HFFc6 (cell line): ENCODE results near the gene ENG. TPM values are rescaled to one million over a fixed set of nuclear protein-coding genes. Genes with fewer than 3 reads are reported as not detected.

Experiments
- DNase-seq: peaks from one replicate; pipeline ENCODE4 v3.0.0-alpha.2; 2018
- H3K27ac Mint-ChIP-seq: 2 replicates; pipeline ENCODE4 v1.8.0; 2020; ENCODE audit warnings: mild to moderate bottlenecking, mixed read lengths
- H3K27me3 Mint-ChIP-seq: 2 replicates; pipeline ENCODE4 v1.8.0; 2021; ENCODE audit warnings: mild to moderate bottlenecking, moderate library complexity, mixed read lengths; ENCODE audit not compliant: insufficient read depth
- H3K36me3 Mint-ChIP-seq: 2 replicates; pipeline ENCODE4 v1.8.0; 2021; ENCODE audit warnings: low read depth, mixed read lengths
- H3K4me1 Mint-ChIP-seq: 2 replicates; pipeline ENCODE4 v1.8.0; 2020; ENCODE audit warnings: low read depth, mixed read lengths
- H3K4me3 Mint-ChIP-seq: 2 replicates; pipeline ENCODE4 v1.8.0; 2020; ENCODE audit warnings: mild to moderate bottlenecking, moderate library complexity, mixed read lengths
- H3K9me3 Mint-ChIP-seq: 2 replicates; pipeline ENCODE4 v1.8.0; 2020; ENCODE audit warnings: mild to moderate bottlenecking, mixed read lengths
- CTCF ChIP-seq: fragments of 200-600 bp; sonication (generic); IDR thresholded peaks from 2 replicates; pipeline ENCODE4 v1.5.0; 2021; ENCODE audit warnings: antibody characterized with exemption, mild to moderate bottlenecking
- total RNA-seq, 6 experiments: library from RNA; stranded (reverse); fragmentation: NEBNext Ultra II Directional; extraction: Animal tissue kit (Norgen Biotek cat#: 25700); gene quantifications; 2 replicates in 1 of 6; 3 replicates in 5 of 6; pipeline ENCODE4 v1.2.3, GENCODE V29; 2021

Gene ENG
- total RNA-seq, 6 experiments from 2014 or later, result 205 to 249 (median 227) TPM

- peak overlapping the region; percentile 88 for H3K27ac Mint-ChIP-seq
- H3K4me3 Mint-ChIP-seq, result no peak overlapping the region
- H3K36me3 Mint-ChIP-seq, result peaks cover 13% of the 10 kb centered on the region
- H3K27me3 Mint-ChIP-seq, result no peaks in the 10 kb centered on the region
- H3K9me3 Mint-ChIP-seq, result peaks cover 2% of the 10 kb centered on the region; the same call in 1 of the 2 replicates
- TF ChIP-seq CTCF, result no peak
- no peak for DNase-seq
- H3K4me1 Mint-ChIP-seq, result peaks cover 16% of the 10 kb centered on the region
Measured at GRCh38 chr9:127855522-127855921, 1.1 kb upstream of the ENG start.

- H3K27ac Mint-ChIP-seq, result peak overlapping the region; percentile 88
- no peaks in the 10 kb centered on the region for H3K27me3 Mint-ChIP-seq
- no peak for TF ChIP-seq CTCF
- peaks cover 5% of the 10 kb centered on the region for H3K9me3 Mint-ChIP-seq
- H3K4me3 Mint-ChIP-seq, result no peak overlapping the region
- peaks cover 16% of the 10 kb centered on the region for H3K36me3 Mint-ChIP-seq
- DNase-seq, result no peak
- peaks cover 16% of the 10 kb centered on the region for H3K4me1 Mint-ChIP-seq
Measured at GRCh38 chr9:127854960-127855359, 502 bp upstream of the ENG start.

GRCh38 chr9:127853312-127854183 lies 910 bp downstream of the ENG start:
- H3K36me3 Mint-ChIP-seq, result peaks cover 30% of the 10 kb centered on the region
- DNase-seq, result peak; percentile 29
- peaks cover 19% of the 10 kb centered on the region for H3K9me3 Mint-ChIP-seq
- peak overlapping the region; percentile 88 for H3K27ac Mint-ChIP-seq
- H3K4me1 Mint-ChIP-seq, result peaks cover 25% of the 10 kb centered on the region
- H3K4me3 Mint-ChIP-seq, result peak overlapping the region; percentile 94
- no peak for TF ChIP-seq CTCF
- H3K27me3 Mint-ChIP-seq, result no peaks in the 10 kb centered on the region

GRCh38 chr9:127852829-127853228 lies 1.6 kb downstream of the ENG start:
- H3K36me3 Mint-ChIP-seq, result peaks cover 38% of the 10 kb centered on the region
- H3K9me3 Mint-ChIP-seq, result peaks cover 22% of the 10 kb centered on the region
- no peak for DNase-seq
- no peaks in the 10 kb centered on the region for H3K27me3 Mint-ChIP-seq
- peak overlapping the region; percentile 94 for H3K4me3 Mint-ChIP-seq
- H3K27ac Mint-ChIP-seq, result peak overlapping the region; percentile 88
- no peak for TF ChIP-seq CTCF
- H3K4me1 Mint-ChIP-seq, result peaks cover 31% of the 10 kb centered on the region

GRCh38 chr9:127850286-127850830 lies 4.1 kb downstream of the ENG start:
- DNase-seq, result no peak
- Mint-ChIP-seq H3K4me3 (no peak overlapping the region), H3K9me3 (peaks cover 22% of the 10 kb centered on the region), H3K27me3 (no peaks in the 10 kb centered on the region), H3K4me1 (peaks cover 43% of the 10 kb centered on the region), H3K27ac (no peak overlapping the region), H3K36me3 (peaks cover 38% of the 10 kb centered on the region)
- TF ChIP-seq CTCF, result no peak
